NCI-H748 treated with DMSO at 0.1 percent for 48 hours (cell line): Measurements from ENCODE around the gene WASF3.

ENCODE experiments used
- DNase-seq: peaks from one replicate; lab custom pipeline; 2025; lab: John Stamatoyannopoulos, UW

Gene WASF3

DNA sequence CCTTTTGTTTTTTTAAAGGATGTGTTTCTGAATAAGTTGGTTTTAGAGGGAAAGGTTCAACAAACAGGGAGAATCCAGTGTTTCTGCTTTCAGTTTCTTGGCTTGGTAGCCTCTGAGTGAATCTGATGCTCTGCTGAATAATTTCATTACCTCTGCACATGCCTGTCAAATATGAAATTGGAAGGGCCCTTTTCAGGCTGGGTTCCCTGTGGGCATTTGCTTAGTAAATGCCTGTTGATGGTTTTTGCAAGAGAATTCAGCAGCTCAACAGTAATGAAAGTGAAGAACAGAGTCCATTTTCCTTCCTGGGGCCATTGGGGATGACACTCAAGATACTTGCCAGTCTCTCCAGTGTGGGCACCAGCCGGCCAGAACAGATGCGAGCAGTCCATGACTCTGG, 128.8 kb downstream of the WASF3 start:
- DNase-seq: no peak

DNA sequence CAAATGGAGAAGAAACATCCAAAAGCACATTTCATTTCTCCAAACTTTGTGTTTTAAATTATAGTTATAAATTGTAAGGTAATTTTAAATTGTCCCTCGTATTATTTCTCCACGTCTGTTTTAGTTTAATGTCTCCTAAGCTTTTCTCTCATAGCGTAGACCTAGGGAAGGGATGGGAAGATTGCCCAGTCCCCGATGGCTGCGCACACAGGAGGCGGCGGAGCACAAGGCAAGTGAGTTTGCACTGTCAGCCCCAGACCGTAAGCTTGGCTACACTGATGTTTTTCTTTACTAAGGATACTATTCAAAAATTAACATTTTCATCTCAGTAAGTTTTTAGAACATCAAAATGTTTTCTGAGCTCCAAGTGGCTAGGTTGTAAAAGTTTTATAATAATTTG, 130.8 kb downstream of the WASF3 start:
- no peak for DNase-seq

GRCh38 chr13:26688980-26689379, 131.5 kb downstream of the WASF3 start:
- DNase-seq: no peak

DNA sequence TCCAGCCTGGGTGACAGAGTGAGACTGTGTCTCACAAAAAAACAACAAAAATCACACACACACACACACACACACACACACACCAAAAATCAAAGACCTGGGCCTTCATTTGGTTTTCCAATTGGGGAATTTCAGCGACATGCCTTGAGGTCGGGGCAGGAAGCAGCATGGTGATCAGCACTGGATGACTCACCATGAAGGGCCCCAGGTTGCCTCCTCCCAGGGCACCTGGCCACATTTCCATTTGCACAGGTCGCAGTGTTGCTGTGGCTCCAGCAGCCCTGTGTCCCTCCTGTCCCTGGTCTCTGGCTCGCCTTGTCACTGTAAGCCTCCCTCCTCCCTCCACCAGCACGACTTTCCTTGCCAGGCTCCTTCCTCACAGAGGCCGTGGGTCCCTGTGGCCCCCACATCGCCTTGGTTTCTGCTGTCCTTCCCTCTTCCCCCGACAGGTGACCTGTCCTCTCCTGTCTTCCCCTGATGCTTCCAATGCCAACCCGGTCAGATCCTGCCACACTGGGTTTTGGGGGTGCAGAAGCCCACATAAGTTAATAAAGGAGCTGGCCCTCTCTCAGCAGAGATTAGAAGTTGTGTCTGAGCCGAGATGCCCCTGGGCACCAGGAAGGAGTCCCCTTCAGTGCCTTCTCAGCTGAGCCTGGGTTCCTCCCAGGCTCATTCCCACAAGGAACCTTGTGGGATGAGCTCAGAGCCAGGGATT, 136.4 kb downstream of the WASF3 start:
- no peak for DNase-seq

- DNase-seq: no peak
Observed at GRCh38 chr13:26694609-26695359, 137.3 kb downstream of the WASF3 start.

GRCh38 chr13:26695360-26695705, 137.8 kb downstream of the WASF3 start:
- no peak for DNase-seq

- no peak for DNase-seq
Observed at GRCh38 chr13:26695891-26696311, 138.4 kb downstream of the WASF3 start.

DNA sequence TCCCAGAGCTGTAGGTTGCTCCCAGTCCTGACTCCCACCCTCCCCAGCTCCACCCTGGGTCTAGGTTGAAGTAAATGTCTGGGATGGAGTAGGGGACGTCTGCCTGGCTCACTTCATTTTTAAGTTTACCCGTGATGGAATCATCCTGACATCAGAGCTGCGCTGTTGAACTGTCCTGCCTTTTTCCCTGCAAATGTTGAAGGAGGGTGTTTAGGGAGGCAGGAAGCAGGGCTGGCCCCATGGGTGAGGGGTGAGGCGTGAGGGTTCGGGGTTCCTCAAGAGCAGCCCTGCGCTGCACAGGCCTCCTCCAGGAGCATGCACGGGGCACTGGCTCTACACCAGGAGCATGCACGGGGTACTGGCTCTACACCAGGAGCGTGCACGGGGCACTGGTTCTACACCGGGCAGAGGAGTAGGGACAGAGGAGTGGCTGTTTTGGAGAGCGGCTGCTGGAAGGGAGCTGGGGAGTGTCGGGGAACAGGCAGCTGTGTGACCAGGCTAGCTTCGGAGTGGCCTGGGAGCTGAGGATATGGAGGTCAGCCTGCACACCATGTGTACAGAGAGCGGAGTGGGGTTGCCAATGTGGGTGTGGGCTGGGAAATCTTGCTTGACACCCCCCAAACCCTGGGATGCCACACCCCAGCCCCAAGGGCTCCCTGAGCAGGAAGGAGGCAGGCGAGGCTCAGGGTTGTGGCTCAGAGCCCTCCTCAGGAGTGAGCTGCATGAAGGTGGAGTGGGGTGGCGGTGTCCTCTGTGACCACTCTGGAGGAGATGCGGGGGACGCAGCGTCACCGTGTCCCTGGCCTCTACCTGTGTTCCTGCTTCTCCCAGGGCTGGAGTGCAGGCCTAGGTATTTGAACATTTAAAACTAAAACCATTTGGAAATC, 139.8 kb downstream of the WASF3 start:
- DNase-seq: no peak

DNA sequence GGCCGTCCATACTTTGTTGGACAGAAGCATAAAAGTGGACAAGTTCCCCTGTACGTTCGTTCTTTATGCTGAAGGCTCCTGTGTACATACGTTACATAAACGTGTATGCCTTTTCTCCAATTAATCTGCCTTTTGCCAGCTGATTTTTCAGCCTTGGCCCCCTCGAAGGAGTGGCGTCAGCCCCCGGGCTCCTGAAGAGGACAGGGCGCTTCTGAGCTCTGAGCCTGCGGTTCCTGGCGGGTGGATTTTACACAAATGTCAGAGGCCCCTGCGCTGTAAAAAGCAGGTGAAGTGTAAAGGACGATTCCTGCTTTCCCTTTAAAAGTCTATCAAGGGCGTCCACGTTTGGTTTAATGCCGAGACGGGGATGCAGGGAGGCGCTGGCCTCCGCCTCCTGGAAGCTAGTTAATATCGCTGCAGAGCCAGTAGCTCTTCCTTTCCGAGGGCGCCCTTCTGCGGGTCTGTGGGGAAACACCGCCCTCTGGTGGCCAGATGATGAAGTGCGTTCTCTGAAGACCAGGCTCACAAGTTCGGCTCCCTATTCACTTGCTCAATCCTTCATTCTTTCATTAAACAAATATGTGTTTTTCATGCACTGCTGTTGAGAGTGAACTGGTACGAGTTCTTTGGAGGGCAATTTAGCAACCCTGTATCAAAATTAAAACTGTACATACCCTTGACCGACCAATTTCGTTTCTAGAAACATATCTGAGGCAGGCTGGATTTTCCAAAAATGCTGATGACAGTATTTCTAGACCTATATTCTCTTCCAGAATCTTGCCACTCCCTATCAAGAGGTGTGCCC, 141.1 kb downstream of the WASF3 start:
- peak; percentile 93 for DNase-seq

DNA sequence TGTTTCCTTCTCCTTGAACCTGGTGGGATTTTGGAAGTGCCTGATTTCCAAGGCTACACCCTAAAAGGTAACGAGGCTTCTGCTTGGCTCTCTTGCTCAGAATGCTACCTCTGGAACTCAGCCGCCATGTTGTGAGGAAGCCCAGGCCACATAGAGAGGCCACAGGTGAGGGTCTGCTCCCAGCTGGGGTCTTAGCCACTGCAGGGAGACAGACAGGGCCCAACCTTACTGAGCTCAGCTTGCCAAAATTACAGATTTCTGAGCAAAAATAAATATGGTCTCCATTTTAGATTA, 141.7 kb downstream of the WASF3 start:
- DNase-seq: no peak

GRCh38 chr13:26705536-26705935, 148.1 kb downstream of the WASF3 start:
- DNase-seq: no peak

DNA sequence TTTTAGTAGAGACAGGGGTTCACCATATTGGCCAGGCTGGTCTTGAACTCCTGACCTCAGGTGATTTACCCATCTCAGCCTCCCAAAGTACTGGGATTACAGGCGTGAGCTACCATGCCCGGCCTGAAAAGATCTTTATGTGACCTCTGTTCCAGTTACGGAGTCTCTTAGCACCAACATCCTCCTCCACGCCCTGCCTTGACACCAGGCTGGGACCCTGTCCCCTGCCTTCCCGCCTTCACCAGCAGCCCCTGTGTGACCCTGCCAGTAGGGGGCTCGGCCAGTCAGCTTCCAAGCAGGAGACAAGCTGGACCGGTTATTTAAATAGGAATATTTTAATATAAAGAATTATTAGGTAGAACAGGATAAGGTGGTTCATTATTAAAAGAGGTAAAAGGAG, 148.9 kb downstream of the WASF3 start:
- no peak for DNase-seq

DNA sequence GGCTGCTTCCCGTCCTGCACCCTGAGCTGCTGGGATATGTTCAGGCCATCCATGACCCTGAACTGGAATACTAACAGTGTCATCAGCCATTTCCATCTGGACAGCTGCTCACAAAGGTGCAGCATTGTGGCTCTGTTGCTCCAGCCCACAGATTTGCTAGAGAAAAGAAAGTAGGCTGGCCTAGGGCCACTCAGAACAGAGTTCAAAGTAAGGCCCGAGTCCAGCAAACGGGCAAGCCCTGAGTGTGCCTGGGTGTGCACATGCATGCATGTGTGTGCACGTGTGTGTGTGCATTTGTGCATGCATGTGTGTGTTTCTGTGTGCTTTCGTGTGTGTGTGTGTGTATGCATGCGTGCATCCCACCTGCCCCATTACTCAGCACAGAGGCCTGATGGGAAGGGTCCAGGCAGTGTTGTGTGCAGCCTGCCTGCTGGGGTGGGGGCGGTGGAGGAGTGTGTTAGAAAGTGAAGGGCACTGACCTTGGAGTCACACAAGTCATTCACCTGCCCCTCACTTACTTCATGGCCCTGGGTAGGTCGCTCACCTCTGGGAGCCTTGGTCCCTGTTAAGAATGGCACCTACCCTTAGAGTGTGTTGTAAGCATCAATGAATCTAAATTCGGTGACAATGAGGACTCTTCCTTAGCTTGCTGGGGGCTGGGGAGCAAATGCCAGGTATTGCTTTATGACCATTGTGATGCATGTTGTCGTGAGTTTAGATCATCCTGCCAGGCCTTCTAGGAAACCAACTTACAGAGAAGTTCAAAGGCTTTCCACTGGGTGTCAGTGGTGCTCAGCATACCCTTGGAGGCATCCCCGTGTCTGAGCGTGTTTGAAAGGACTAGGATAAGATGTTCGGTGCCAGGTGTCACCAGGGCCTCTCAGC, 149.9 kb downstream of the WASF3 start:
- DNase-seq: peak; percentile 91

DNA sequence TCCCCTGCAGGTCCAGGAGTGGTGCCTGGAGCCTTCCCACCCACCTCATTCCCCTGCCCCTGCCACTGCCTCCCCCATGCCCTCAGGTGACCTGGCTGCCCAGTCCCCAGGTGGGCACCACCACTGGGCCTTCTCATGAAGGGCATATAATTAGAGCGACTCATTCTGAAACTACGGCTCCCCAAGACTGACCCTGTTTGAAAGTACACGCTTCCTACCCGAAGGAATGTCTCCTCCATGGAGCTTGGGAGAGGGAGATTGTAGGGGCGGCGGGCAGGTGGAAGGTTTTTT, 150.5 kb downstream of the WASF3 start:
- DNase-seq: no peak

DNA sequence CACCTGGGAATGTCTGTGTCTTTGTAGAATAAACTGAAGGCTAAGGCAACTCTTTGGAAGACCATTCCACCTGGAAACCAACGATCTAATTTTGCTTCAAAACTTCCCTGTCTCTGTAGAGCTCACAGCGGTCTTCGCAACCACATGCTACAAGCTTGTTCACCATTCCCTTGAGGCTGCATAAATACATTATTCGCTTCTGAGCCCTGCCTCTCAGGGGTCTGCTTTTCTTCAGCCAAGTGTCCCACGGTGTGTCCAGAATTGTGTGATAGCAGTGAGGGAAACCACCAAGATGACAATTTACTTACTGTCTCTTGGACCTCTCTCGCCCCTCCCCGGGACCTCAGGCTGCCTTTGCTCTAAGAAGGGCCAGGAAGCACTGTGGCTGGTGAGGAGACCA, 152.0 kb downstream of the WASF3 start:
- no peak for DNase-seq

DNA sequence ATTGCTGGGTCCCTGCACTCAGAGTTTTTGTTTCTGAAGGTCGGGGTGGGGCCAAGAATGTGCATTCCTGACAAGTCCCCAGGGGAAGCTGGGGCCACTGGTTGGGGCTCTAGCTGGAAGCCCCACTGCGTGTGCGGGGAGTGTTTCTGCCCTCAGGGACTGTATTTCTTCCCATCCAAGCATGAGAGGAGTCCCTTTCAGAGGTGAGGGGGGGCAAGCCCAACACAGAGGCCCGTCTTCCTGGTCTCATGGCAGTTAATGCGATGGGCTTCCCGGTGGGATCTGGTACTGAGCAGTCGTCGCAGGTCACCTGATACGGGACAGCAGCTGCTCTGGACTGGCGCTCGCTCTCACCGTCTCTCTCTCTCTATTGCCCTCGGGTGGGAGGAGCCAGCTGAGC, 152.7 kb downstream of the WASF3 start:
- DNase-seq: no peak

DNA sequence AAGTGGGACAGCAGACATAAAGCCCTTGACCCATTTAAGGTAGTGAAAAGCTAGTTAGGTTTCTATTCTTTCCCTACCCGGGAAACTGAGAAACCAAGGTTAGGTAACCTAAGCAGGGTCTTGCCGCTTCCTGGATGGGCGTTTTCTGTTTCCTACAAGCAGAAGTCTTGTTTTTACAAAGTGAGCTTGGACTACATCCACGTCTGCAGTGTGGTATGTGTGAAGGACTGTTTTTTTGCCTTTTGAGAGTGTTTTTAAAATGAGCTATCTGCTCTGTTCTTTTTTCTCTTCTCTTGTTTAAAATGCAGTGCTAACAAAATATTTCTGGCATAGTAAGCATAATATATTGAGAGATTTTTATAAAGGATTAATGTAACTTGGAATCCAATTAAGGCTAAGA, 153.7 kb downstream of the WASF3 start:
- DNase-seq: no peak

GRCh38 chr13:26713341-26713740, 155.9 kb downstream of the WASF3 start:
- DNase-seq: no peak

DNA sequence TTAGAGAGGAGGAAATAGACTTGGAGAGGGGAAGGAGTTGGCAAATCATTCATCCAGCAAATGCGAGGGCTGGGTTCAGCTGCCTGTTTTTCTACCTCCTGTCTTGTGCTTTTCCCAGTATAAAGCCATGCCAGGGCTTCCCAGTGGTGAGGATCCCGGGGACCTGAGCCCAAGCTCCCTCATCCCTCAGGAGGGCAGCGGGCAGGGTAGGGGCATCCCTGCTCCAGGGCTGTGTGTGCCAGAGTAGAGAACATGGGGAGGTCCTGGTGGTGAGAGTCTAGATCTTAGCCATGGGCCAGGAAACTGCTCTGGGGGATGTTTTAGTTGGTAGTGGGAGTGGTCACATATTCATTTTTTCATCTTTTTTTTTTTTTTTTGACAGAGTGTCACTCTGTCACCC, 159.5 kb downstream of the WASF3 start:
- no peak for DNase-seq

DNA sequence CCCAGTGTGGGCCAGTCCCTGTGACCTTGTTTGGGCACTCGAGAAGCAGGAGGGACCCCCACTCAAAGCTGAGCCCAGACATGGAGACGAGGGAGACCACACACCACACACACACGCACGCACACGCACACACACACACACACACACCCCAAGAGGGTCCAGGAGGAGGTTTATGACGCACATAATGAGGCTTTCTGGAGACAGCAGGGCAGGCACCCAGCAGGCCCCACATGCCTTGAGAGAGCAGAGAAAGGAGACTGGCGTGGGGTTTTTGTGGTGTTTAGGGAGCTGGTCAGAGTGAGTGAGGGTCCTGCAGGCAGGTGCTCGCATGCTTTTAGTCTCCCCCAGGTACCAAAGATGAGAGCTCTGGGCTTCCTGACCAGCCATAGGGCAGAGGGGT, 160.7 kb downstream of the WASF3 start:
- DNase-seq: no peak

DNA sequence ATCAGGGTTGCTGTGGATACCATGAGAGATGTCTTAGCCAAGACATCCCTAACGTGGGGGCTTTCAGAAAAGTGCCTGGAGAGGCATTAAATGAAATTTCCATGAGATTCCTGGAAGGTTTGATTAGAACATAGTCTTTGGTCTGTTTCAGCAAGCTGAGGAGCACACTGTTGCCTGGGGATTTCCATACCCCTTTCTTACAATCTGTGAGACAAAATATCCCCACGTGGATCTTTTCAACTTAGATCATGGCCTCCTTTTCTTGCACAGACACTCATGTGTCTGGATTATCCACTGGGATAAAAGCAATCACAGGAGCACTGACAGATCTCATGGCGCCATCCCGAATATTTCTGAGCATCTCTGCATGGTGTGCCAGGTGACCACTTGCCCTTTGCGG, 161.4 kb downstream of the WASF3 start:
- DNase-seq: no peak
